Activated CD4-positive, alpha-beta T cell treated with anti-CD3 and anti-CD28 coated beads, Interleukin-2, Interleukin-6, amounts not matched to agents 100 ng/mL and 50 ng/mL, durations not matched to agents 16 hours and 8 hours (primary cell): ENCODE data around the gene RIN3.
A peak's percentile ranks its signal among the peaks of the same experiment; 100 is the strongest.

Experiments
- DNase-seq: peaks from one replicate; pipeline ENCODE4 v3.0.0-alpha.2; 2020

RIN3 gene

GRCh38 chr14:92513204-92513965 lies at the start of gene RIN3:
Gene RIN3, plus strand, starts transcription at chr14:92513781. Its CDS starts 152 bp downstream, at chr14:92513933.
- peak; percentile 41 for DNase-seq

DNA sequence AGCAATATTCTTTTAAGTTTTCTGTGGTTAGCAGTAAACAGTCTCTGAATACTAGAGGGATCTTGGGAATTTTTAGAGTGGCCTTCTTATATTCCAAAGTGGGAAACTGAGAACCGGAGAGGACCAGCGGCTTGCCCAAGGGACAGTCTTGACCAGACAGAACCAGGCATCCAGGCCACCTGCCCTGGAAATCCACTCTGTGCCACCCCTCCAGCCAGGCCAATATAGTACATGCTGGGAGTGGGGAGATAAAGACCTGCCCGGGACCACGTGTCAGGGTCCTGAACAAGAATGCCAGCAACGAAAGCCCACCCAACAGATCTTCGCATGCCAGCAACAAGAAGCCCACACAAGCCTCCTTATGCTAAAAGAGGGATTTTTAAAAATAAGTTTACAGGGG lies 49.4 kb upstream of the RIN3 start:
- no peak for DNase-seq

GRCh38 chr14:92464716-92465115 lies 48.9 kb upstream of the RIN3 start:
- DNase-seq: no peak

DNA sequence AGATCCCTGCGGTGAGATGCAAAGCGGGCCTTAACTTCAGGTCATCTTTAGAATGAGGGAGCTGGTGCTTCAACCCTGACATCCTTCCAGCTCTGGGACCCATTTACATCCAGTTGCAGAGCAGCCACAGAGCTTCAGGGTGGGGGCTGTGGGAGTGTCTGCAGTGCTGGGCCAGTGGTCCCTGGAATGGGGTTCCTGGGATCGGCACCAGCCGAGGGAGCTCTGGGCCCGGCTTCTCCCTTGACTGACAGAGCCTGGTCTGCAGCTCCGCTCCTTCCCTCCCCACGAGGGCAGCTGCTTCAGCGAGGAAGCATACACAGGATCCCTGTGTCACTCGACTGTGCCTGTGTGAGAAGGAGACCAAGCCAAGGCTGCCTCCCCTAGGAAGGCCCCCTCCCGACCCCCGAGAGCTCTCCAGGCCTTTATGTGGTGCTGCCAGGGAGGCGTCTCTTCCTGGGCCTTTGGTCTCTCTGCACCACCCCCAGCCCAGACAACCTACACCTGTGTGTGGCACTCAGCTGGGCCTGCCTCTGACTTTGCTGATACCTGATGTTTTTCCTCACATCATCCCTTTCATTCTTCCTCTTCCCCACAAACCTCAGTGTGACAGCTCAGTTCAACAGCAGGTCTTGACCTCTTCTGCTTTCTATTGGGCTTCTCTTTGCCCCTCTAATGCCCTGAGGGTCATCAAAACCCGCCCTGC lies 48.1 kb upstream of the RIN3 start:
- no peak for DNase-seq

DNA sequence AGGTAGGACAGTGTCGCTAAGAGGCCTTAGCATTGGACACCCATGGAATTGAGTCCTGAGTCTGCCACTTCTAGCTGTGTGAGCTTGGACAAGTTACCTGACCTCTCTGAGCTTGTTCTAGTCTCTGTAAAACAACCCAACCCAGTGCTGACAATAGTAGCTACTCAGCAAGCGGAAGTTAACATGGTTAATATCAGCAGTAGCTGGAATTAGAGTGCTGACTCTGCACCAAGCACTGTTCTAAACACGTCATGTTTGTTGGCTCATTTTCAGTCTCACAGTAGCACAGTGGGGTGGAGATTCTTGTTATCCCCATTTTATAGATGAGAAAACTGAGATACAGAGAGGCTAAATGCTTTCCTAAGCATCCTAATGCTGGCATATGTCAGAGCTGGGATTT lies 47.5 kb upstream of the RIN3 start:
- DNase-seq: no peak

GRCh38 chr14:92469515-92469914 lies 44.1 kb upstream of the RIN3 start:
- no peak for DNase-seq

GRCh38 chr14:92470215-92470614 lies 43.4 kb upstream of the RIN3 start:
- no peak for DNase-seq

DNA sequence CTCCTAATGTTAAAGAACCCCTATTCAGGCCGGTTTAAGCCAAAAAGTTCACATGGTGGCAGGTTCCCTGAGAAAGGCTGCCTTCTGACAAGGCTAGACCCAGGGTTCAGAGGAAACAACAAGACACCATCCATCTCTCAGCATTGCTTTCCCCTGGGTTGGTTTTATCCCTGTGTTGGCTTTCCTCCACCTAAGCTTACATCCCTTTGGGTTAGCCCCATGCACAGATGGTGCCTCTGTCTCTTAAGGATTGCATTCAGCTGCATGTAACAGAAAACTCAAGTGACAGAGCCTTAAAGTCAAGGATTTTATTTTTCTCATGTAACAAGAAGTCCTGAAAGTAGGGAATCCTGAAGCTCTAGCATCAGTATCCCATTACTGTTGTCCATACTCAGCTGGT lies 42.8 kb upstream of the RIN3 start:
- DNase-seq: no peak

GRCh38 chr14:92471919-92472318 lies 41.7 kb upstream of the RIN3 start:
- no peak for DNase-seq

- DNase-seq: no peak
These were observed 40.7 kb upstream of the RIN3 start for GRCh38 chr14:92472860-92473259.

GRCh38 chr14:92473261-92473968 lies 40.2 kb upstream of the RIN3 start:
- DNase-seq: no peak

GRCh38 chr14:92473969-92474535 lies 39.5 kb upstream of the RIN3 start:
- DNase-seq: no peak

DNA sequence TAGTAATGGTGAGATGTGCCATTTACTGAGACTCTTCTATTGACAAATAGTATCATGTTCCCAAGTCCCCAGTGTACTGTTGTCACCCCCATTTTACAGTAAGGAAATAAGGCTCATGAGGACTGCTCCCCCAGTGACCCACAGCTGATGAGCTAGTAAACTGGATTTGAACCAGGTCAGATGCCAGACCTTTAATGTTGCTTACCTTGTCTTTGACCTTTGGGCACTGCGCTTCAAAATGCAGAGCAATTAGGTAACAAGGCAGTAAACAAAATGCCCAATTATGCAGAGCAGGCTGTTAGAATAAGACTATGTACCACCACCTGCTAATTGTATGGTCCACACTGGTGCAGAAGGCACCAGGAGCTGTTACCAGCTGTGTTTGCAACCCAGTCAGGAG lies 38.5 kb upstream of the RIN3 start:
- DNase-seq: no peak

DNA sequence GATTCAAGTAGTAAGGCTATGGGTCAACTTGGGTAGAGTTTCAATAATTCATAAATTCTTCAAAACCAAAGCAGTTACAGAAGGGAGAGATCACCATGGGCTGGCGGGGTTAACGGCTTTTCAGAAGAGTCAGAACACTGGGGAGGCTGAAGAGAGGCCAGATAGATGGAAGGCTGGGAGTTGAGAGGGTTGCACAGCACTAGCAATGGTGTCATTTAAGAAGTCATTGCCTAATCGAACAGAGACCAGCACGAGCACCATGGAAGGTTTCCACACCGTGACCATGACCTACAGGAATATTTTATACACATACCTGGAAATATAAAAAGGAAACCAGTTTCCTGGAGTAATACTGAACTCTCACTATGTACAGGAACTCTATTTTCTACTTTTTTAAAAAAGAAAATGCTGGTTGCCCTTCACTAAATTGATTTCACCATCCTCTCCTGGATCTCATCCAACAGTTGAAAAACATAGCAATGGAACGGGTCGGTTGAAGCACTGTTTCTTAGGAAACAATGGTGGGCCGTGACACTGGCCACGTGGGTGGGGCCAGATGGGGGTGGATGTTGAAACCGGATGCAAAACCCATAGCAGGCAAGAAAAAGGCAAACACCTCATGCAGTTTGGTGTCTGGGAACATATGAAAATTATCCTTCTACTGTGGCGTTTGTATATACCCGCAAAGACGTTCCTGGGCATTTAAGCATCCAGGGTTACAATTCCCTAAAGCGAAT lies 38.0 kb upstream of the RIN3 start:
- DNase-seq: no peak

- no peak for DNase-seq
These were observed 32.7 kb upstream of the RIN3 start for GRCh38 chr14:92480856-92481255.

GRCh38 chr14:92481386-92481785 lies 32.2 kb upstream of the RIN3 start:
- DNase-seq: no peak

DNA sequence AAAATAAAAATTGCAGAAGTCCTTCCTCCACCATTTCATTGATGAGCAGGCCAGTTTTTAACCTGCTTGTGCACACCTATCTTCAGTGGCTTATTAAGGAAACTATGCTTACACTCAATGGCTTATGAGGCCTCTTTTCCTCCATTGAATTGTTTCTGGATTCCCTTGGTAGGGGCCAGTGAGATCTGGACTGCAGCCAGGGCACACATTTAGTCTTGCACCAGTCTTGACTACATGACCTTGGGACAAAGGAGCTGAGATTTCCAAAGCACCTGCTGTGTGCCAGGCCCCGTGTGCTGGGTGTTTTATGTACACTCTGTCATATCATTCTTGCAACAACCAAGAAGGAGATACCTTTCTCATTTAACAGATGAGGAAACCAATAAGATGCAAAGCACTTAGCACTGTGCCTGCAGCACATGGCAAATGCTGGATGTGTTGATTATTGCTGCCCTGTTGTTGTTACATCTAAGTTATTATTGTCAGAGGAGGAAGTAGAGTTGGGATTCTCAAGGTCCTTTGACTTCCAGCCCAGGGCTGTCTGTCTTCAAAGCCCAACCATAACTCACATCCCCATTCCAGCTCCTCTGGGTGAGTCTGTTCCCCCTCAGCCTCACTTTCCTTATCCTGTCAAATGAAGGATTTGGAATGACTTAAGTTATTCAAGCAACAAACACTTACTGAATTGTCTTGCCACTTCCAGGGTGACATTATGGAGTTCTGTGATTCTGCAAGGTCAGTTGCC lies 31.6 kb upstream of the RIN3 start:
- DNase-seq: no peak

- DNase-seq: no peak
These were observed 30.8 kb upstream of the RIN3 start for GRCh38 chr14:92482621-92483319.

DNA sequence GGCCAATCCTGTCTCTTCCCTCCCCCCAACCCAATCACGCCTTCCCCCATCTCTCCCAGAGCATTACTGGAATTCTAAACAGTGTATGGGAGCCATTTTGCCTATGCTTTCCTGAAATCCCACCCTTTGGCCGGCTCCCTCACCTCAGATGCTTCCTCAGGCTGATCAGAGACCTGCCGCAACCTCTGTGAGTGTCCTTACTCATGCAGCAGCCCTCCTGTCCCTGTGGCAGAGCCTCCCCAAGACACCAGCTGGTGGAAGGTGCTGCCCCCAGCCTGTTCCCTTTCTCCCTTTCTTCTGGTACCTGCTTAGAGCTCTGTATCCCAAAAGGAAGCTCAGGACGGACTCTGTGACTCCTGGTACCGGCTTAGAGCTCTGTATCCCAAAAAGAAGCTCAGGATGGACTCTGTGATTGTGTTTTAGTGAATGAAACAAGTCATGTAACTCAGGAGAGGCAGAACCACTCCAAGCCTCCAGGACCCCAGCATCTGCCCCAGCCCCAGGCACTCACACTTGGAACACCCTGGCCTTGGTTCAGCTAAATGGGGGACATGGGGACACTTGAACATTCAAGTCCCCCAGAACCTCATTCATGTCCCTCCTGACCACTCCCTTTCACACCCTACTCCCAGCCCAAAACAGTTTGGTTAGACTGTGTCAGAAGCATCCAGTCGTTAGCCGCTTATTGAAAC lies 29.3 kb upstream of the RIN3 start:
- DNase-seq: no peak

GRCh38 chr14:92486881-92487280 lies 26.7 kb upstream of the RIN3 start:
- no peak for DNase-seq
